Right renal pelvis (tissue), 4 donors: ENCODE results near the gene SMIM24. TPM values are rescaled to one million over a fixed set of nuclear protein-coding genes. Genes with fewer than 3 reads are reported as not detected.
"Not testable (repeated sequence)": the region's sequence is repeated elsewhere in the genome, so short reads cannot be mapped to it uniquely, and the experiment has no call there.

ENCODE experiments used
- DNase-seq, 4 donors: peaks; one replicate each; pipeline ENCODE4 v3.0.0-alpha.2; 2013; ENCODE audit warnings: low read depth in 4 of 4, low spot score in 3 of 4, missing footprints in 1 of 4
- polyA plus RNA-seq, 4 donors: library from polyadenylated mRNA; unstranded; fragments of 120-200 nt; gene quantifications; one replicate each; pipeline ENCODE4 v1.2.1, GENCODE V29; 2013; ENCODE audit not compliant: insufficient read length in 4 of 4

Gene SMIM24
- polyA plus RNA-seq, 4 donors, result 466 to 589 (median 547) TPM

GRCh38 chr19:3515891-3516422 is 35.6 kb upstream of the SMIM24 start:
- DNase-seq, result no peak

DNA sequence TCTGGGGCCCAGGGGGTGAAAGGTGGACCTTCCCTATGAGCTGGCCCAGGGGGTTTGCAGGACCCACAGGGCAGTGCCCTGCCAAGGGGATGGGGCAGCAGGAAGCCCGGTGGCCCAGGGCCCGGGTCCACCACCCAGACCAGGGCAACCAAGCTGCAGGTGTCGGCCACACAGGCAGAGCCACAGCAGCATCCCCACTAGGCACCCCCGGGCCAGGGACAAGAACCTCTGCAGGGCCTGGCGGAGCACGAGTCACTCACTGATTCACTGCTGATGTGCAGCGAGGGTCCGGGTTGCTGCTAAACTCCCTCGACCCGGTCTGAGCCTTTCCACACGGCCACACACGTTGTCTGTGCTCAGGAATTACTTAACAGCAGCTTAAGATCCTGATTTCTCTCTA is 34.6 kb upstream of the SMIM24 start:
- DNase-seq, result no peak

DNA sequence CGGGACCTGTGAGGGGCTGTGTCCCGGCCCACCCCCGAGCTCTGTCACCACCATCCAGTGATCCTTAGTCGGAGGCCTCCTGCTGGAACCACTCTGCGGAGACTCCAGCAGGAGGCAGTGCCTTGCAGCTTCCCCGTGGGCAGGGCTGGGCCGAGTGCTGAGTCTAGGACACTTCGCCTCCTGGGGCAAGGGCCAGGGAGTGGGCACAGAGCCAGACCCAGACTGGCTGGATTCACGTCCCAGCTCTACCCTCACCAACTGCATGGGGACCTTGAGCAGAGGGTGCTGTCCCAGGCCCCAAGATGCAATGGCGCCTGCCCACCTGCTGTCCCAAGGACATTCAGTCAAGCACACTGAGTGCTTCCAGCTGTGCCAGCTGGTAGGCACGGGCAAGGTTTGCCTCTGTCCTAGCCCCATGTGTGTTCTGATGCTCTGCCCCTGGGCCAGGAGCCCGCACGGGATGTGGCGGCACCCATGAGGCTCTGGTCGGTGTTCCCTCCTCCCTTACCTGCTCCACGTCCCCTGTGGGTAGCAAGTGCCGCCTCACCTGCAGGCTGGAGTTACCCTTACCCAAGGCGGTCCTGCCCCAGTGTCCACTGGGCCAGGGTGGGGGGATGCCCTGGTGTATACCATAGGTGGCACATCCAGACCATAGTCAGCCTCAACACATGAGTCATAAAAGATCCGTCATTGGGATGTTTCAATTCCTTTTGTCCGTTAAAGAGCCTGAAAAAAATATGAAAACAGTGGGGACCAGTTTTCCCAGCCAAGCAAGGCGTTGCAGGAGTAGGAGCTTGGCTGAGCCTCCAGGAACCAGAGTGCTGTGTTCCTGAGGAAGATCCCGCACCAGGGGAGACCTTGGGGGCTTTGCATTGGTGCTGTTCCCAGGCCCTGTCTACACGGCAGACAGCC is 33.2 kb upstream of the SMIM24 start:
- DNase-seq, result no peak

- no peak for DNase-seq
Measured at GRCh38 chr19:3512562-3513228, 32.4 kb upstream of the SMIM24 start.

- no peak for DNase-seq
Measured at GRCh38 chr19:3511506-3512251, 31.4 kb upstream of the SMIM24 start.

DNA sequence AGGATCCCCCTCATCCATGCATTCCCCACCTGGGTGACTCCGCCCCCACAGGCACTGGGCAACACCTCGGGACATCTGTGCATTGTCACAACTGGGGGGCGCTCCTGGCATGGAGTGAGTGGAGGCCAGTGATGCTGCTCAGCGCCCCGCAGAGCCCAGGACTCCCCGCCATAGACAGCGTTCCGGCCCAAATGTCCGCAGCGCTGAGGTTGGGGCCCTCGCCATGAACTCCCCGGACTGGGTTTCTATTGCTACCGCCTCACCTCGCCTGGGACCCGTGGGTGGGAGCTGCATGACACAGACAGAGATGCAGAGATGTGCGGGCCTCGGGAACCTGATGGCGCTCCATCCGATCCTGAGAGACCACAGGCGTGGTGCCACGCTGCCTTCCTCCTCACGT is 30.4 kb upstream of the SMIM24 start:
- DNase-seq, result no peak

DNA sequence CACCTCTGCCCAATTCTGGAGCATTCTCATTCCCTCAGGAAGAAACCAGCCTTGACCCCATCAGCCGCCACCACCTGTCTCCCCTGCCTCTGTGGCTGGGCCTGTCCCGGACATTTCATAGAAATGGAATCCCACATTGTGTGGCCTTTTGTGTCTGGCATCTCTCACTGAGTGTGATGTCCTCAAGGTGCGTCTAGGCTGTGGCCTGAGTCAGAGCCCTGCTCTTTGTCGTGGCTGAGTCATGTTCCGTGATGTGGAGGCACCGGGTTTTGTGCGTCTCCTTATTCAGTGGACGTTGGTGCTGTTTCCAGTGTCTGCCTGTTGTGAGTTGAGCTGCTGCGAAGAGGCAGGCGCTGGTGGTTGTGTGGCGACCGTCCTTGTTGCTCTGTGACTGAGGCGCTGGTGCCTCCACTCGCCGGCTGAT is 29.3 kb upstream of the SMIM24 start:
- no peak for DNase-seq

GRCh38 chr19:3508771-3509535 is 28.6 kb upstream of the SMIM24 start:
- DNase-seq, result no peak

- DNase-seq, result not testable (repeated sequence)
Measured at GRCh38 chr19:3508121-3508661, 27.9 kb upstream of the SMIM24 start.

- DNase-seq, result no peak
Measured at GRCh38 chr19:3507371-3508120, 27.2 kb upstream of the SMIM24 start.

- no peak for DNase-seq
Measured at GRCh38 chr19:3506384-3507340, 26.3 kb upstream of the SMIM24 start.

DNA sequence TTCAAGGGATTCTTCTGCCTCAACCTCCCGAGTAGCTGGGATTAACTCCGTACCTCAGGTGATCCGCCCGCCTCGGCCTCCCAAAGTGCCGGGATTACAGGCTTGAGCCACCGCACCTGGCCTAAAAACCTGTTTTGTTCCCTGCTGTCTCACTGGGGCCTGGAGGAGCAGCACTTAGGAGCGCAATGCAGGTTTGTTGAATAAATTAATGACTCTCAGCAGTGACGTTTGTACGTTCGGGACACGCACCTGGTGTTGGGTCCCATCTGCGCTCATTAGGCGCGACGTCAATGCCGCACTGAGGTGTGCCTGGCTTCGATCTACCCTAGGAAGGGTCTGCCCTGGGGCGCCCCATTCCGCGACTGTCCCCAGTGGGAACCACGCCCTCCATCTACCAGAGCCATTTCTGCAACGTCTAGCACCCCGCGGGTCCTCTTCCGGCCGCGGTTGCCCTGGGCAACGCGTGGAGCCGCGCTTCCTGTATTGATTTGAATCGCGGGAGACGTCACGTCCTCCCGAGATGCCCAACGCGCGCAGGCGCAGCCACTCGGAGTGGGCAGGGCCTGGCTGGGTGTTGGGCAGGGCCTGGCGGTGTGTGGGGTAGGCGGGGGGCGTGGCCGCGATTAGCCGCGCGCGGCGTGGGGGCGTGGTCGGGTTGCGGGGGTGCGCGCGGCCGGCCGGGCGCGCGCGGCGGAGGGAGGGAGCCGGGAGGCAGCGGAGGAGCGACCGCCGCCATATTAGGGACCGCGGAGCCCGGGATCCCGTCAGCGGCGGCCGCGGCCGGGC is 25.5 kb upstream of the SMIM24 start, which contains the start of gene FZR1:
FZR1 (plus strand) TSS at position 714 of the 786 bp plus-strand sequence. CDS start 16,679 bp downstream, outside the sequence.
- DNase-seq, result peak; percentile 95 to 97 (median 96)

- DNase-seq, result no peak
Measured at GRCh38 chr19:3504735-3505134, 24.4 kb upstream of the SMIM24 start.

DNA sequence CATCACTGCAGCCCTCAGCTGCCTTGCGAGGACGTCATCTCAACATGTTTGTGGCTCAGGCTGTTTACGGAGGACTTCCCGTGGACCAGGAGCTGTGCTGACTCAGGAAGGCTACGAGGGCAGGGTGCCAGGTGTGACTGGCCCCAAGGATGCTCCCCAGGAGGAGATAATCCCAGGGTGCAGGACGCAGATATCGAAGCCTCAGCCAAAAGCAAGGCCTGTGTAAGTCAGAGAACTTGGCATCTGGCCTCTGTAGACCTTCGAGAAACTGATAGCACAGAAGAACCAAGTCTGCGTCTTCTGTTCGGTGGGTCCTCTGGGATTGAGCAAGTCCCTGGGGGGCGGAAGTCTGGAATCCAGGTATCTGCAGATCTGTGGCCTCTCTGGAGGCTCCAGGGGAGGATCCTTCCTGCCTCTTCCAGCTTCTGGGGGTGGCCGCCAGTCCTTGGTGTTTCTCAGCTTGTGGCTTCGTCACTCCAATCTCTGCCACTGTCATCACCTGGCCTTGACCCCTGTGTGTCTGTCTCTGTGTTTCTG is 22.8 kb upstream of the SMIM24 start:
- DNase-seq, result no peak

GRCh38 chr19:3501780-3502179 is 21.5 kb upstream of the SMIM24 start:
- DNase-seq, result no peak

DNA sequence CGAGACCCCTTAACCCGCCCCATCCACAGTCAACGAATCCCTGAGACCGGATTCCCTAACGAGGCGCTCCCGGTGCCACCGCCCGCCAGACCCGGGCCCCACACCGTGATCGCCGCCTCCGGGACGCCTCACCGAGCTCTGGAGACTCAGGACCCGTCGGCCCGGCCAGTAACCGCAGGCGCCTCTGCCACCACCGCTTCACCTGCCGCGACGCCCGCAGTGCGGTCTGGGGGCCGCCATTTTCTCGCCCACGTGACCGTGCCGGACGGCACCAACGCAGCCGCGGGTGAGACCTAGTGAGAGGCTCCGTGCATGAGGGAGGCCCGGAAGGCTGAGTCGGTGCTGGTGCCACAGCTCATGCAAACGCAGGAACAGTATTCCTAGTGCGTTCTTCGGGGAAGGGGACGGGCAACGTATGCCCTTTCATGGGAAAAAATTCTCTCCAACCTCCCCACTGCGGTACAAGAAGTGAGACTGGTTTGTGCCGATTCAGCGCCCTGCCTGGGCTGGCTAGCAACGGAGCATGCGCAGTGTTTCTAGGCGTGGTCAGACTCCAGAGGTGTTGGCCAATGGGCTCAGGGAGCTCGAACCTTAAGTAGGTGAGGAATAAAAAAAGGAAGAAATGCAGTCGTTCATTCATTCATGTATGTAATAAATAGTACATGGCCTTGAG is 20.2 kb upstream of the SMIM24 start, which contains the start of gene DOHH:
DOHH (minus strand) TSS at position 246 of the 673 bp plus-strand sequence. CDS start 3,860 bp downstream, outside the sequence.
- DNase-seq, result peak; percentile 94 to 99 (median 94)
